Measurements from ENCODE around the gene RASA2.

RASA2 gene

GRCh38 chr3:141500397-141500796, 13.6 kb downstream of the RASA2 start:
- H3K4me3 ChIP-seq (ENCODE audit: low read depth, low read length): no peak overlapping the region
- in situ Hi-C loops (cut with HindIII; ENCODE audit: low sequenced_read_pairs): no loop called here

GRCh38 chr3:141505166-141505565, 18.3 kb downstream of the RASA2 start:
- no peak overlapping the region for H3K4me3 ChIP-seq (ENCODE audit: low read depth, low read length)
- in situ Hi-C loops (cut with HindIII; ENCODE audit: low sequenced_read_pairs): no loop called here
- DNase-seq (ENCODE audit: low read depth): no peak
- TF ChIP-seq CTCF (IDR thresholded peaks at IDR 0.05; ENCODE audit: low read depth, low read length, missing control alignments): no peak

More at GRCh38 chr3:141500397-141500796, 13.6 kb downstream of the RASA2 start:
- no peak for TF ChIP-seq CTCF (IDR thresholded peaks at IDR 0.05; ENCODE audit: low read depth, low read length, missing control alignments)
- no peak for DNase-seq (ENCODE audit: low read depth)

GRCh38 chr3:141506071-141506470, 19.2 kb downstream of the RASA2 start:
- H3K4me3 ChIP-seq (ENCODE audit: low read depth, low read length): no peak overlapping the region
- in situ Hi-C loops (cut with HindIII; ENCODE audit: low sequenced_read_pairs): no loop called here
- TF ChIP-seq CTCF (IDR thresholded peaks at IDR 0.05; ENCODE audit: low read depth, low read length, missing control alignments): no peak
- no peak for DNase-seq (ENCODE audit: low read depth)

- H3K4me3 ChIP-seq (ENCODE audit: low read depth, low read length): no peak overlapping the region
- in situ Hi-C loops (cut with HindIII; ENCODE audit: low sequenced_read_pairs): no loop called here
- TF ChIP-seq CTCF (IDR thresholded peaks at IDR 0.05; ENCODE audit: low read depth, low read length, missing control alignments): no peak
- DNase-seq (ENCODE audit: low read depth): no peak
Observed at GRCh38 chr3:141507392-141508066, 20.7 kb downstream of the RASA2 start.

GRCh38 chr3:141508067-141508436, 21.2 kb downstream of the RASA2 start:
- no peak for TF ChIP-seq CTCF (IDR thresholded peaks at IDR 0.05; ENCODE audit: low read depth, low read length, missing control alignments)
- in situ Hi-C loops (cut with HindIII; ENCODE audit: low sequenced_read_pairs): no loop called here

GRCh38 chr3:141511361-141511760, 24.5 kb downstream of the RASA2 start:
- in situ Hi-C loops (cut with HindIII; ENCODE audit: low sequenced_read_pairs): no loop called here
- DNase-seq (ENCODE audit: low read depth): no peak
- H3K4me3 ChIP-seq (ENCODE audit: low read depth, low read length): no peak overlapping the region
- TF ChIP-seq CTCF (IDR thresholded peaks at IDR 0.05; ENCODE audit: low read depth, low read length, missing control alignments): no peak

More at GRCh38 chr3:141508067-141508436, 21.2 kb downstream of the RASA2 start:
- DNase-seq (ENCODE audit: low read depth): no peak
- H3K4me3 ChIP-seq (ENCODE audit: low read depth, low read length): no peak overlapping the region

All from astrocyte of the cerebellum (primary cell).